BE2C (cell line): ENCODE measurements around the gene SIK2.
A peak's percentile ranks its signal among the peaks of the same experiment; 100 is the strongest.

Source experiments
- DNase-seq: peaks from one replicate; pipeline ENCODE4 v3.0.0-alpha.2; 2020
- H3K27me3 ChIP-seq: fragments of 250-450 bp; sonication (Bioruptor Pico); 2 replicates; pipeline ENCODE4 v1.5.1; 2020; ENCODE audit warnings: mild to moderate bottlenecking
- H3K36me3 ChIP-seq: fragments of 250-450 bp; sonication (Bioruptor Pico); 2 replicates; pipeline ENCODE4 v1.5.1; 2020; ENCODE audit warnings: mild to moderate bottlenecking
- H3K4me1 ChIP-seq: fragments of 250-450 bp; sonication (Bioruptor Pico); 2 replicates; pipeline ENCODE4 v1.5.1; 2020
- H3K4me3 ChIP-seq: 2 replicates; pipeline ENCODE4 v1.5.1; 2011; ENCODE audit warnings: low read depth, low read length
- H3K9me3 ChIP-seq: fragments of 250-450 bp; sonication (Bioruptor Pico); 2 replicates; pipeline ENCODE4 v1.5.1; 2020
- CTCF ChIP-seq: IDR thresholded peaks from 2 replicates; pipeline ENCODE4 v1.5.1; 2012; ENCODE audit warnings: mild to moderate bottlenecking, low read depth, low read length

The SIK2 gene

GRCh38 chr11:111632516-111633220 is 30.4 kb downstream of the SIK2 start:
- Histone ChIP-seq H3K4me3 (no peak overlapping the region; the same call in 1 of the 2 replicates), H3K36me3 (no peaks in the 10 kb centered on the region), H3K4me1 (peaks cover 47% of the 10 kb centered on the region), H3K27me3 (no peaks in the 10 kb centered on the region), H3K9me3 (no peaks in the 10 kb centered on the region)
- no peak for TF ChIP-seq CTCF
- DNase-seq: peak; percentile 48

GRCh38 chr11:111633248-111633647 is 31.0 kb downstream of the SIK2 start:
- Histone ChIP-seq H3K4me3 (peak overlapping the region; percentile 12), H3K9me3 (no peaks in the 10 kb centered on the region), H3K27me3 (no peaks in the 10 kb centered on the region), H3K4me1 (peaks cover 47% of the 10 kb centered on the region), H3K36me3 (no peaks in the 10 kb centered on the region)
- no peak for DNase-seq
- no peak for TF ChIP-seq CTCF

- Histone ChIP-seq H3K27me3 (no peaks in the 10 kb centered on the region), H3K4me3 (no peak overlapping the region; the same call in 1 of the 2 replicates), H3K36me3 (no peaks in the 10 kb centered on the region), H3K4me1 (peaks cover 47% of the 10 kb centered on the region), H3K9me3 (no peaks in the 10 kb centered on the region)
- no peak for DNase-seq
- TF ChIP-seq CTCF: no peak
Measured at GRCh38 chr11:111633756-111634362, 31.6 kb downstream of the SIK2 start.

GRCh38 chr11:111634981-111635705 is 32.9 kb downstream of the SIK2 start:
- DNase-seq: no peak
- no peaks in the 10 kb centered on the region for H3K36me3 ChIP-seq
- no peak for TF ChIP-seq CTCF
- peaks cover 42% of the 10 kb centered on the region for H3K4me1 ChIP-seq
- H3K27me3 ChIP-seq: no peaks in the 10 kb centered on the region
- no peak overlapping the region for H3K4me3 ChIP-seq
- no peaks in the 10 kb centered on the region for H3K9me3 ChIP-seq

DNA sequence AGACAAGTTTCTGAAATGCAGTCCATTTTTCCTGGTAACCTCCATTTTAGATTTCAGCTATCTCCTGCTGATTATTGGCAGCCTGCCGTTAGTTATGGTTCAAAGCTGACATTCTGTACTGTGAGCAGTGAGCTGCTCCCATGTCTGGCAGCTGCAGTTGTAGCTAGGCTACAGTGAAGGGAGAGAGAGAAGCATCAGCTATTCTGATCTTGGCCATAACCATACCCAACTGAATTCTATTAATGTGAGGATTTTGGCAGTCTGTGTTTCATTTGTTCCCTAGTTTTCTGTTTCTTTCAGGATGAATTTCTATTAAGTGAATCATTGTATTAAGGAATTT is 33.4 kb downstream of the SIK2 start:
- H3K4me3 ChIP-seq: no peak overlapping the region
- H3K4me1 ChIP-seq: peaks cover 39% of the 10 kb centered on the region
- H3K36me3 ChIP-seq: no peaks in the 10 kb centered on the region
- peak; percentile 65 for DNase-seq
- H3K9me3 ChIP-seq: no peaks in the 10 kb centered on the region
- H3K27me3 ChIP-seq: no peaks in the 10 kb centered on the region
- TF ChIP-seq CTCF: no peak

- peaks cover 26% of the 10 kb centered on the region for H3K4me1 ChIP-seq
- TF ChIP-seq CTCF: no peak
- no peak for DNase-seq
Measured at GRCh38 chr11:111637885-111638284, 35.6 kb downstream of the SIK2 start.

More at GRCh38 chr11:111637885-111638284, 35.6 kb downstream of the SIK2 start:
- Histone ChIP-seq H3K4me3 (no peak overlapping the region), H3K9me3 (no peaks in the 10 kb centered on the region), H3K27me3 (no peaks in the 10 kb centered on the region), H3K36me3 (no peaks in the 10 kb centered on the region)
